Activated effector memory CD4-positive, alpha-beta T cell treated with Interleukin-2 at 50 U/mL for 16 hours (primary cell): ENCODE data around the gene LTF.
"Not testable (repeated sequence)": the region's sequence is repeated elsewhere in the genome, so short reads cannot be mapped to it uniquely, and the experiment has no call there.

Source experiments
- DNase-seq: peaks from one replicate; pipeline ENCODE4 v3.0.0-alpha.2; 2020

LTF gene

GRCh38 chr3:46435081-46435726, 29.5 kb downstream of the LTF start:
- DNase-seq, result no peak

- DNase-seq, result no peak
These were observed 30.9 kb downstream of the LTF start for GRCh38 chr3:46433841-46434240.

DNA sequence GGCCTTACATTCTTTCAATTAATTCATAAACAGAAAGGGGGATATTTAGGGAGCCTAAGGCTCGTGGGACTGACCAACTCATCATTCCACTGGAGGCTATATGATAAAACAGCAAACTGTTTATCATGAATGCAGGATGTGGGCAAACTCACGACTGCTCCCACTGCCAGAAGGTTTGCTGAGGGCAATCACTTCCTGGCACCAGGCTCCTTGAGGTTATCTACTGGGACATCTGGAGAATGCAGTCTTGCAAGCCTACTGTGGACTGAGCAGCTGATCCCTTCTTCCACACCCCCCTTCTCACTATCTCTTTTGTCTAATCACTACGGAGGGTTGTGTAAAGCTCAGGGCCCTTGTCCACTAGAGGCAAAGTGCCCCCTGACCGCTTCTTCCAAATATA, 31.6 kb downstream of the LTF start:
- DNase-seq, result not testable (repeated sequence)

GRCh38 chr3:46431905-46432304, 32.8 kb downstream of the LTF start:
- DNase-seq, result not testable (repeated sequence)

DNA sequence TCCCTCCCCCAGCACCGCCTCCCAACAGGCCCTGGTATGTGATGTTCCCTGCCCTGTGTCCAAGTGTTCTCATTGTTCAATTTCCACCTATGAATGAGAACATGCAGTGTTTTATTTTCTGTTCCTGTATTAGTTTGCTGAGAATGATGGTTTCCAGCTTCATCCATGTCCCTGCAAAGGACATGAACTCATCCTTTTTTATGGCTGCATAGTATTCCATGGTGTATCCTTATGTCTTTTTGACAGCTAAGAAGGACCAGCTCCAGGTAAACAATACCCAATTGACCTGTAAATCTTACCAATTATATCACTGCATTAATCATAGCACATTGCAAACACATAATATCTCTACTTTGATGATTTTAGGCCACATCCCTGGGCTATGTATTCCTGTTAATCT, 33.8 kb downstream of the LTF start:
- not testable (repeated sequence) for DNase-seq

- no peak for DNase-seq
These were observed 35.0 kb downstream of the LTF start for GRCh38 chr3:46429671-46430070.

GRCh38 chr3:46429250-46429649, 35.5 kb downstream of the LTF start:
- DNase-seq, result no peak

DNA sequence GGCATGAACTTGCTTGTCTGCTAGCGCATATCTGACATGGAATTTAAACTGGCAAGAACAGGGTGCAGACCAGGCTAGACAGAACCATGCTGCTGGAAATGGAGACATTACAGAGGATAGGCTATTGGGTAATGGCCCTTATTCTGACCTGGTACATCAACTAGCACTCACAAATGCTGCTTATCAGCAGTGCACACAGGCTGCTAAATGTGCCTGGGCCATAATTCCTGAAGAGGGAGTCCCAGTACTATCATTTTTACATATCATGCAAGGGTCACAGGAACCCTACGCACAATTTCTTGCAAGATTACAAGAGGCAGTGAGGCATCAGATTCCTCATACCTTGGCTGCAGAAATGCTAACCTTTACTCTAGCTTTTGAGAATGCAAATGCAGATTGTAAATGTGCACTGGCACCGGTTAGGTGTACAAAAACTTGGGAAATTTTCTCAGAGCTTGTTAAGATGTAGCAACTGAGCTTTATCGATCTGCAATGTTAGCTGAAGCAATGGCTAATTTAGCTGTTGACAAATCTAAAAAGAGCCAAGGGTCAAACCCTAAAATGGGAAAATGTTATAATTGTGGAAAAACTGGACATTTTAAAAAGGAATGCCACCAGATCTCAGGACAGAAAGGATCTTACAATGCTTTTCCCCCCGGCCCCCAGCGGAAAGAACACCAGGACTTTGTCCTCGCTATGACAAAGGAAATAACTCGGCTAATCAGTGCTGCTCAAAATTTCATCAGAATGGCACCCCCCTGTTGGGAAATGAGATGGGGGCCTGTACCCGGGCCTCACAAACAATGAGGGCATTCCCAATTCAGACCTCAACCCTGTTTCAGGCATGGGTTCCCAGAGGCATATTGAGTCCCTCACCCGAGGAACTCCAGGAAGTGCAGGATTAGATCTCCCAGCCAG, 36.5 kb downstream of the LTF start:
- no peak for DNase-seq

GRCh38 chr3:46427404-46427803, 37.3 kb downstream of the LTF start:
- not testable (repeated sequence) for DNase-seq

- not testable (repeated sequence) for DNase-seq
These were observed 38.2 kb downstream of the LTF start for GRCh38 chr3:46426476-46426875.

DNA sequence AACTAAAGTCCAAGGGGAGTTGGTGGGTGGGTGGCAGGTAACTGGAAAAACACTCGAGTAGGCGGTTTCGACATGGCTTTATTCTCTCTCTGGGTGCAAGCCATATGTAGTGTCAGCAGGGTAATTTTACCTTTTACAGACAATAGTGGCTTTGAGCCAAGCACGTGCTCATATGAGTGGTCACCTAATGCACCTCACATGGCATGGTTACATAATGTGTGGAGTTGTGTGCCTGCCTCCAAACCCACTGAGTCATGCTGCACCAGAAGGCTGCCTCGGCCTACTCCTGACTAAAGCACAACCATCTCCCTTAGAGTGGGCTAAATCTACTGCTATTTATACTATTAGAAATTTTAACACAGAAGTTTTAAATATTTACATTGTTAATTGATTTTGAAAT, 41.1 kb downstream of the LTF start:
- no peak for DNase-seq

DNA sequence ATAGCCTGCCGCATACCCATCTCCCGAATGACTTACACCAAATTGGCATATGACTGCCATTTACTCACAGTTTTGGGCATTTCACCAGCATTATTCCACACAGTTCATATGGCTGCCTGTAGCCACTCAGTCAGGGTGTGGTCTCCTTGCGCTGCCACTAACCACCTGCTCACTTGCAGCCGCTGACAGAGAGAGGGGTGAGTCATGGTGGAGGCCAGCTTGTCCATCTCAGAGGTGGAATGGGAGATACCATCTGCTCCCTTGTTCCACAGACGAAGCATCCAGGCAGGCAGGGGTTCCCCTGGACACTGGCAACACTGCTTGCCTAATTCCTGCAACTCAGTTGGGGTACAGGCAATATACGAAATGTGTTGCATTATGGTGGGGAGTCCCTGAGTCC, 42.1 kb downstream of the LTF start:
- DNase-seq, result no peak

DNA sequence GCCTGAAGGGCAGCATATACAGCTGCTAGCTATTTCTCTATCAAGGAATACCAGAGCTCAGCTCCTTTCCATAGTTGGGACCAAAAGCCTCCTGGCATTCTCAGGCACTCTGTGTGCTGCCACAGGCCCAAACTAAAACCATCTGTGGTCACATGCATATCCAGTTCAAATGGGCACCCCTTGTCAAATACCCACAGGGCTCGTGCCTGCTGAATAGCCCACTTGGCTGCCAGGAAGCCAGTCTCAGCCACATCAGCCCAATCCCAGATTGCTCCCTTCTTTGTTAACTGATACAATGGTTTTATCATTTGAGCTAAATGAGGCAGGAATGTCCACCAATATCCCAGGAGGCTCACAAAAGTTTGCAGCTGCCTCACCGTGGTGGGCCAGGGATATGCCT, 43.8 kb downstream of the LTF start:
- no peak for DNase-seq

- DNase-seq, result no peak
These were observed 44.9 kb downstream of the LTF start for GRCh38 chr3:46419816-46420215.

- DNase-seq, result no peak
These were observed 46.7 kb downstream of the LTF start for GRCh38 chr3:46417841-46418611.

DNA sequence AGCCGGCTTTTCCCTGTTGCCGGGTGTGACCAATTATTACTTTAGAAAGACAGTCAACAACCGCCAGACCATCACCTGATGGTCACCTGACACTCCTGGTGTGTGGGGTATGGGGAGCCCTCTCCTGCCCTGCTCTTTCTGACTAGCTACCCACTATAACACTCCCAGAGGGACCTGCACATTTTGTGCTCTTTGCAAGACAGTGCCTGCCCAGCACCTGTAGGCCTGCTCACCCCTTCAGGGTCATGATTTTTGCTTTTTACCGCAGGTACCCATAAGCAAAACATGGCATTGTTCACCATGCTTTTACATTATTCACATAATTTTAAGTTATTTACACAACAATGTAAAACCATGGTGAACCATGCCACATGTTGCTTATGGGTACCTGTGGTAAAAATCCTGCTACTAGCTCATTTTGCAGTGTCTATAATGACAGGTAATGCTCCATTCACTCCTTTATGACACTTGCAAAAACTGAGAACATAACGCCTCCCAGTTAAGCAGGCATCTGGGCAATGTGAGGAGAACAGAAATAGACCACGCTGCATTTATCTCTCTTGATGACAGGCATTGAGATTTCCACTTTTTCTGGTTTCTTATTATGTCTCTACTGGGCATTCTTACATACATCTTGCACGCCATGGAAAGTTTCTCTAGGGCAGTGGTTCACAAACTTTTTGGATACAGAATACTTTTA, 47.7 kb downstream of the LTF start:
- DNase-seq, result no peak

DNA sequence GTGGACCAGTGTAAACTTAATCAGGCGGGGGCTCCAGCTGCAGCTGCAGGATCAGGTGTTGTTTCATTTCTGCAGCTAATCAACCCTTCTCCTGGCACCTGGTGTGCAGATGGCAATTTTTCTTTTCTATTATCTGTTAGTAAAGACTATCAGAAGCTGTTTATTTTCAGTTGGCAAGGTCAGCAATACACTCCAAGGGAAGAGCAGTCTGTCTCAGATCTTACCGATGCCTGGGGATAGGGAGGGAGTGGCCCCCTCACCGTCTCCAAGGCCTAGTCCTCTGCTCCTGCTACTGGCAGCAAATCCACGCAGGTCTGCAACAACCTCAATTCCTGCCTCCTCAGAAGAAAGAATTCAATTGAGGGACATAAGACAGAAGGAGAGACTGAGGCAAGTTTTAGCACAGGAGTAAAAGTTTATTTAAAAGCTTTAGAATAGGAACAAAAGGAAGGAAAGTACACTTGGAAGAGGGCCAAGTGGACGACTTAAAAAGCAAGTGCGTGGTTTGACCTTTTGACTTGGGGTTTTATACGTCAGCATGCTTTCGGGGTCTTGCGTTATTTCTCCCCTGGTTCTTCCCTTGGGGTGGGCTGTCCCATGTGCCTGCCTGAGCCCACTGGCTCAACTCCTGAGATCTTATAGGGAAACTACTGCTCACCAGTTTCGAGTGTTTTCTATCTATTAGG, 48.4 kb downstream of the LTF start:
- no peak for DNase-seq

- no peak for DNase-seq
These were observed 50.0 kb downstream of the LTF start for GRCh38 chr3:46414739-46415138.

GRCh38 chr3:46413951-46414350, 50.8 kb downstream of the LTF start:
- no peak for DNase-seq

DNA sequence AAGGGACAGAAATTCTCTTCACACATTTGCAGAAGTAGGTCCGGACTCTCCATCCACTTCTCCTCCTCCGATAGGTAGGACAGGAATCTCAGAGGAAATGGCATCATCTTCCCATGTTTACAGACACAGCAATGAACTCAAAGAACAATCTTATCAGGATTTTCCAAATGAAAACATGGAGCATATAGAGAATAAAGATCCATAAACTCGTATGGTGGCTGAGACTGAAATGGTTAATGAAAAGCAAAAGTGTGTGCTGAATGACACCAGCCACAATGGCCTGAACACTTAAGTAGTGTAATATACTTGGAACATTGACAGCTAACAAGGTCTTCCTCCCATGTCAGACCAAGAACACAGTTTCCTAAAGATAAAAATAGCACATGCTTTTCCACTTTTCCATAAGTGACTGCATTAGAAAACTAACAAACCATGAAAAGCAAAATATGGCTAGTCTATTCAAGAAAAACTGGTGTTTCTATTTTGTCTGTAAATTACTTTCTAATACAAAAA, 51.9 kb downstream of the LTF start:
- no peak for DNase-seq

DNA sequence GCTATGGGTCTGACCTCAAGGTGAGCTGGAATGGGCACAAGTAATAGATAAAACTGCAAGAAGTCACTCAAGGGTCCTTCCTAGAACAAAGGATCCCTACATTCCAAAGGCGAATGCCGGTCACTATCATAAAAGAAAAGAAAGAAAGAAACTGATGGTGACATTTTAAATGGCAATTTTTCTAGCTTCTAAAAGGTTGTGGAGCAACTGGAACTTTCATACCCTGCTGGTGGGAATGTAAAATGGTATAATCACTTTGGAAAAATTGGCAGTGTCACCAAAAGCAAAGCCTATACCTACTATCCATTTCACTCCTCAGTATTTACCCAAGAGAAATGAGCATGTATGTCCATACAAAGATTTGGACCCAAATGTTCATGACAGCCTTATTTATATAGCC, 53.4 kb downstream of the LTF start:
- DNase-seq, result no peak

DNA sequence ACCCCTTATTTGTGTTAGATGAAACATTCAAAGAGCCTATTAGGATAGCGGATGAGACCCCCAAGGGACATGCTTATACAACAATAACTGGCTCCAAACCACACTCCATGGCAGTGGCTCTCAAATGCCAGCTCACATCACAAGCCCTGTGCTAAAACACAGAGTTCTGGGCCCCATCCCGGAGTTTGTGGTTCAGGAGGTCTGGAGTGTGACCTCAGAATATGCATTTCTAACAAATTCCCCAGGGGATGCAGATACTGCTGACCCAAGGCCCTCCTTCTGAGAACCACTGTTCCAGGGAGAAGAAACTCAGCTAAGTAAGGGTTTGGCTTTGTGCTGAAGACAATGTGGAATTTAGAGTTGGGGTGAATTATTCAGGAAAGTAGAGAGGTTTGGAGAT, 54.0 kb downstream of the LTF start:
- no peak for DNase-seq
